HG03095 (cell line): ENCODE measurements around the gene FSTL4.

Experiments used
- ATAC-seq: cut with Tn5 transposase; IDR thresholded peaks from one replicate; pipeline ENCODE4 v1.9.1; 2021; ENCODE audit warnings: moderate library complexity; ENCODE audit not compliant: unreplicated experiment

Gene FSTL4

GRCh38 chr5:133371371-133372155 is 240.8 kb downstream of the FSTL4 start:
- ATAC-seq, result no peak

DNA sequence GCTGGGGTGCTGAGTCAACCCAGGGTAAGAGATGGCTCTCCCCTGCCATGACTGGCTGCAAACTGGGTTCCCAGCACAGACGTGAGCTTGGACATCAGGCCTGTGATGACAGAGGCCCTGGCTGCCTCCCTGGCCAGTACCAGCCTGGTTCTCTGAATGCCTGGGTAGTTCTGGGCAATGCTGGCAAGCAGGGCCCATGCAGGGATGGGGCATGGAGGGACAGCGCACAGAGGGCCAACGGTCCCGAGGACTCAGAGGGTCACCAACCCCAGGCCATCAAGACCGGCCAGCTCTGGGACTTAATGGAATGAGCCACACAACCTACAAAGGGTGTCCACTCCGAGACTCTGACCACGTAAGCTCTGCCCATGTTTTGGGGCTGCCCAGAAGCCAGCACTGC is 241.4 kb downstream of the FSTL4 start:
- no peak for ATAC-seq

DNA sequence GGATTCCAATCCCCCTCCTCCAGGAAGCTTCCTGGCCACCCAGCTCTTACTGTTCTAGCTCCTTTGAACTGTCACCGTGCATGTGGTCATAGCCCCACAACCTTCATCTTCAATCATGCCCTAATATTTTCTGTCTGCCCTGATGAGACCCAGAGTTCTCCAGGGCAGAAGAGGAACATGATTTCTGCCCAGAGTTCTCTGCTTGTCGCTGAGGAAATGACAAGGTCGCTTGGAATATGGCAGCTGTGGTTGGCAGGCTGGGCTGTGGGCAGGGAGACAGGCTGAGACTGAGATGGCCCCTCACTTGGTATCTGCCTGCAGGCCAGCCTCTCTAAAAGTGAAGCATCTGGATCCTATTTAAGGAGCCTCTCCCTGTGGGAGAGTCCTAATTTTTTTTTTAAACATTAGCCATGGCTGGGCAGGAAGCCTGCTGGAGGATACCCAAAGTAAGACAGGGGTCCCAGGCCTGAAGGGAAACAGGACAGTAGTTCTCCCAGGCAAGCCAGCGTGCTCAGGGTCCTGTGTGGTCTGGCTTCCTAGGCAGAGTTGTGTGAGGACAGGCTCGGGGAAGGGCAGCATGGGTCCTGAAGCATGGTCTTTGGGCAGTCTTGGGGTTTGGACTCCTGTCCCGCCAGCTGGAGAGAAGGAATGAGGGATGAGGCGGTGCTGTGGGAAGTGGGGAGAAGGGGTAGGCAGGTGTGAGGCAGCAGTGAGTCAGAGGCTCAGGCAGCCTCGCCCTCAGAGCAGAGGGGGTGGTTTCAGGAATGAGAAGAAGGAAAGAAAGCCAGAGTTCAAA is 242.1 kb downstream of the FSTL4 start:
- ATAC-seq, result no peak

- ATAC-seq, result no peak
Measured at GRCh38 chr5:133368916-133369783, 243.2 kb downstream of the FSTL4 start.

DNA sequence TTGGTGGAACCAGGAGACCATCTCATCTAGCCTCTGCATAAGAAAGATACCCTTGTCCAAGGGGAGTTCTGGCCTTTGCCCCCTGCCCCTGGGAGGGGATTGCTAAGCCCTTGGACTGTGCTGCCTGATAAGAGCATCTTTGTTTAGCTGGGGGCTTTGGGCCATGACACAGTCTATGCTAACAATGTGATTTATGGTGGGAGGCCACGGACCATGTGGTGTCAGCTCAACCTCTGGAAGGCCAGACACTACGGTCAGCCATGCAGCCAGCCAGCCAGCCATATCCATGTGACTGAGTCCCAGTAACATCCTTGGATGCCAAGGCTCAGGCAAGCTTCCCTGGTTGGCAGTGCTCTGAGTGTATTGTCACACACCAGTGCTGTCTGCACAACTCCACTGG is 244.4 kb downstream of the FSTL4 start:
- no peak for ATAC-seq

DNA sequence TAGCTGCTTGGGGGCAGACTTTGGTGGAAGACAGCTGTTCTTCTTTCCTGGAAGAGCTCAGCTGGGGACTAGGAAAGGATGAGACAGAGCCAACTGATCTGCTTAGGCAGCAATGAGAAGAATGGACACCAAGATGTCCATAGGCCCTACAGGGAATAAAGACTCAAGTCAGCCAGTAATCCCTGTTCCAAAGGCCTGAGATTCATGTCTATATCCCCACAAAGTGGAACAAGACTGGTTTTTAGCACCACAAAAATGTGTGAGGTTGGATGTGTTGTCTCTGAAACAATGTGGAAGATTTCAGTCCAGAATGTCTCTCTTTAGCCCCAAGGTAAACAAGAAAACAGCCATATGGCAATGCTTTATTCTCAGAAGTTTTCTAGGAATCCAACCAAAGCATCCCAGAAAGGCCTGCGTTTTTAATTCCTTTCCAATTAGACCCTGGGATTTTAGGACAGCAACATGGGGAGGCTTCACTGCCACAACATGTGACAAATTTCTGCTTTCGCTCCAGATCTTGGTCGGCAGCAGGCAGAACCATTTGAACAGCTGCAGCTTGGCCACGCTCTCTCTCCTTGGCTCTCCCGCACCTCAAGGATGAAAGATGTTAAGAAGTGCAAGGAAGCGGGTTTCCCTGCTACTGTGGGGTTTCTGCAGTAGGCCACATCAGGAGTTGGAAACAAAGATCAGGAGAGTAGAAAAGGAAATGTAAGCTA is 245.1 kb downstream of the FSTL4 start:
- ATAC-seq, result no peak

DNA sequence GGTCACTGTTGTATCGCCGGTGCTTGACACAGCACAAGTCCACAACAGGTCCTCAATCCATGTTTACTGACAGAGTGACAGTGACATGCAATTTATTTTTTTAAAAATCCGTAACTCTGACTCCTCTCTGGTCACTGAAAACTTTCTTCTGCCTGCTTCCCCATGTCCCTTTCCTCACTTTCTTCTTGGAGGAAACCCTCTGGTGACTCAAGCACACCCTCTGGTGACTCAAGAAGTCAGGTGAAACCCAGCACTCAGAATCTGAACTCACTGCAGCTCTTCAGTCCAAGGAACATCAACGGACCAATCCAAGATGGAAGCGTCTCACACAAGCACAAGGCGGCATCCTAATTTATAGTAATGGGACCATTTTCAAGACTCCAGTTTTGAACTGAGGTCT is 245.9 kb downstream of the FSTL4 start:
- ATAC-seq, result no peak

- no peak for ATAC-seq
Measured at GRCh38 chr5:133365738-133366137, 246.6 kb downstream of the FSTL4 start.

GRCh38 chr5:133364936-133365707 is 247.2 kb downstream of the FSTL4 start:
- no peak for ATAC-seq

DNA sequence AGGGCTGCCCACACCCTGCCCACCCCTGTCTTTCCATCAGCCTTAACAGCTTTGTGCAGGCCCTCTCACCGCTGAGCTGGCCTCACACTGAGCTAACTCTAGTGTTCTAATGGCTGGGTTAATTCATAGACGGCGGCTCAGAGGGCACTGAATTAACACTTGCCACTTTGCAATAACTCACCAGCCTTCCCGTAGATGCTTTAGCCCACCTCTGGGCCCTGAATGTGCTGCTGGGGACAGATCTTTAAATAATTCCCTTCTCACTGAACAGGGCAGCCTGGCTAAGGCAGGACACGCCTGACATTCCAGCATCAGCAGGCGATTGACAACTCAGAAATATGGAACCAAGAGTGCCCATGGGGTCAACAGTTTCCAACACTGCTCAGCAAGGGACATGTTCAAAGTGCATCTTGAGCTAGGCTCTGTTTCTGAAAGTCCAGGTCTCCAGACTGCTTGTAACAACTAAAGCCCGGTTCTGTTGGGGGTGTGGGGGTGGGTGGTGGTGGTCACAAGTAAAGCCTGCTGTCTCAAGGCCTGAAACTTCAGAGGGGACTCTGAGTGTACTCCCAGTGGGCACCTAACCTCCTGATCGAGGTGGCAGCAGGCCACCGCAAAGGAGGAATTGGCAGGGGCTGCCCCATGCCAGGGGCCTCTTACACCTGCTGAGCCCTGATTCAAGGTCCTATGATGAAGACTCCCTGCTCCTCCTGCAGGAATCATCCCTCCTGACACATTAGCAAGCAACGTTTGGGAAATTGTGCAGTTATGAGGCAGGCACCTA is 248.3 kb downstream of the FSTL4 start:
- ATAC-seq, result no peak

DNA sequence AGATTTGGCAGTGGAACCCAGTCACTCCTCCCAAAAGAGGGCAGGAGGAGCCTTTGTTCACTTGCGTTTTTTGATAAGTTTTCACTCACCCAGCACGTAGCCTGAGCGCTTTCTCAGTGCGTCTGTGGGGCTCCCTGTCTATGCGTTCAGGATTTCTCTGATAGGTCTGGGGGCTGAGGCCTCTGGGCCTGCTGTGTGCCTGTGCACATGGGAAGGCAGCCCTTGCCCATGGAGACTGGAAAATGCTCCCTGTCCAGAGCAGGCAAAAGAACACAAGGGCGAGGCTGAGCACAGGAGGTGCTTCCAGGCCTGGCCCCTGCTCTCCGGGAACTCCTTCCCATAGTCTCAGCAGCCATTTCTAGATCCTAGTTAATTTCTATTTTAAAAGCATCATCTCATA is 249.9 kb downstream of the FSTL4 start:
- no peak for ATAC-seq

DNA sequence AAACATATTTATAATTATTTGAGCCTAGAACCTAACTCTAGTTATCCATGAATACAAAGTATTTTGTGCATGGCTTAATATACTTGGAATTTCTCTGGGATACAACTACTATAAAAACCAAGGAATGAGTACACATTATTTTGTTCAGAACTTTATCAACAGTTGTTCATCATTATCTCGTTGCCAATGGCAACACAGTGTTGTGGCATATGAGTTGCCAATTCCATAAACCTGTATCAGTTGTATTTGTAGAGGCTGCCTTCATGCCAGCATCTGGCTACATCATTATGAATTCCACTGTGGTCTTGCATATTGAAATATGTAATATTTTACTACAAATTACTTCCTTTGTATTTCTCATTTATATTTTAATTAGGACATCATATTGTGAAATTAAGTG is 250.4 kb downstream of the FSTL4 start:
- no peak for ATAC-seq

- no peak for ATAC-seq
Measured at GRCh38 chr5:133360693-133361472, 251.5 kb downstream of the FSTL4 start.

DNA sequence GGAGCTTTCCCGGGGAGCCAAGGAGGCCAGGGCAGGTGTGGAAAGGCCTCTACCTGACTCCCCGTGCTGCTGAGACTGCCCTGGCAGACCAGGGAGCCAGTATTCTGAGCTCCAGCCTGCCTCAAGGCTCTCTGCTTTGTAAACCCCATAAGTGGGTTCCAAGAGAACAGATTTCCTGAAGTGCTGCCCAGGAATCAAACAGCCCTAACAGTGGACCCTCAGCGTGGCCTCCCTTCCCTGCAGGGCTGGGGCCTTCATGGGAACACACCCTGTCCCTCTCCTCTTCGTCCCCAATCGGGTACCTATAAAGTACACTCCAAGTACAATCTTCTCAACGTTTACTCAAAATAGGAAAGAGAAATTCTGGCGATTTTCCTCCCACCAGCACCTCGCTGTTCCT is 252.5 kb downstream of the FSTL4 start:
- no peak for ATAC-seq

DNA sequence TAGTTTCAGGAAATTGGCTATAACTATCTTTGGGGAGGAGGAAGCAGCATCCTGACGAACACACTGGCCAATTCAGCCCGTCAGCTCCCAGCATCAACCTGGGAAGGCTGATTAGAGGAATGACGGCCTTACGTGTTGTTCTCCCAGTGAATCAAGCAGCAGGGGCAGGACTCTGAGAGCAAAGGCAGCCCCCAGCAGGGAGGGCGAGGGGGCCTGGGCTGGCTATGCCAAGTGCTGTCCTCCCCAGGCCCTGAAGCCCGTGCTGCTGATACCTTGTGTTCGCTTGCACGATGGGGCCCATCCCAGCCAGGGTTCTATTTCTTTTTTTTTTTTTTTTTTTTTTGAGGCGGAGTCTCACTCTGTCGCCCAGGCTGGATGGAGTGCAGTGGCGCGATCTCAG is 254.1 kb downstream of the FSTL4 start:
- ATAC-seq, result no peak

- no peak for ATAC-seq
Measured at GRCh38 chr5:133357758-133358157, 254.6 kb downstream of the FSTL4 start.

DNA sequence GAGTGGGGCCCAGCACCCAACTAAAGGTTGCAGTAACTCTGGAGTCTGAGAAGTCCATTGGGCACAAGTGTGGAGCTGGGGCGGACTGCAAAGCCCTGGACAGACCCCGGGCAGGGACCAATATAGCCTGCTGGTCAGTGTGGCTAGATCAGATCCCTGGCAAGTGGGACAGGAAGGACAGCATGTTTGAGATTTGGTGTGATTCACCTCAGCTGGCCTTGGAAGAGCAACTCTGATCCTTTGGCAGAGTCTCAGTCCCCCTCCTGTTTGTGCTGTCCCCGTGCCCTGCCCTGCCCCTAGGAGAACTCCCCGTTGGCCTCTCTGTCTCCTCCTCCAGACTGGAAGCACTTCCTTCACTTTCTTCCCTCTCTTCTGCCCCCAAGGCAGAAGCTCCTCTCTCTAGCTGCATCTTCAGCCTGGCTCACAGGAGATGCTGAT is 255.3 kb downstream of the FSTL4 start:
- ATAC-seq, result no peak

DNA sequence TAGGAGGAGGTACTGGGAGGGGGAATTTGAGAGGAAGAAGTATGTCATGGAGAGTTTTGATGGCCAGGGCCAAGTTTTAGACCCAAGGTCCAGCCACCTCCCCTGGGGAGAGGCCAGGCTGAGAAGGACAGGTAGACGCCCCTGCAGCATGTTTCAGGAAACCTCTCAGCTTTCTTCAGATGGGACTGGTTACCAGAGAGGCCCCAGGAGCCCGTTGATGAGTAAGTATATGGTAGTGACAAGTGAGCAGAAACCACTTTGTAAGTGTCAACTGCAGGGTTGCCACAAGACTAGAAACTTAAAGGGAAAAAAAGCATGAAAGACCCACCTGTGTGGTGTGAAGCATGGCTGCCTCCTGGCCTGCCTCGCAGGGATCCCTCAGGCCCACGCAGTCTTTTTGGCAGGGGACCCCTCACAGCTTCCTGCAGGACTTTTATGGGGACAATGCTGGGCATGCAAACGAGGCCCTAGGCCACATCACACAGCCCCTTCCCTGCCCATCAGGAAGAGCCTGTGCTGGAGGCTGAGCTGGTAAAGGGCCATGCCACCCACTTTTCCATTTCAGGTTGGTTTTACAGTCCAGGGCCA is 255.9 kb downstream of the FSTL4 start:
- ATAC-seq, result no peak
